Measurements from ENCODE around the gene PTGES2. TPM values are rescaled to one million over a fixed set of nuclear protein-coding genes. Genes with fewer than 3 reads are reported as not detected.

Gene PTGES2
- total and polyA plus RNA-seq, 7 donors = 61.2 to 150 (median 119) TPM

- peak overlapping the region; percentile 30 for H3K4me3 ChIP-seq
- ATAC-seq = no peak
- no peak for TF ChIP-seq CTCF (IDR thresholded peaks at IDR 0.05)
- H3K9me3 ChIP-seq = no peaks in the 10 kb centered on the region
- whole genome bisulfite sequencing, 3 donors = 37 to 55% (median 43%) methylated on average over 23 of the region's 23 CpGs
- peaks cover 2 to 72% of the 10 kb centered on the region in 2 donors for H3K36me3 ChIP-seq (ENCODE audit: insufficient read depth in 1 of 2, low read depth in 1 of 2)
- H3K4me1 ChIP-seq = peaks cover 88% of the 10 kb centered on the region
- intact Hi-C loops (cut with DNase I) = no loop called here
- peak in 1 of 2 donors; percentile 67 for DNase-seq
- peak overlapping the region; percentile 97 for H3K27ac ChIP-seq
- no peaks in the 10 kb centered on the region for H3K27me3 ChIP-seq (ENCODE audit: insufficient read depth in 3 of 3, low read length in 2 of 3)
Observed at GRCh38 chr9:128106181-128106939, 21.2 kb downstream of the PTGES2 start.

- intact Hi-C loops (cut with DNase I) = no loop called here
- Histone ChIP-seq H3K9me3 (no peaks in the 10 kb centered on the region), H3K4me1 (peaks cover 89% of the 10 kb centered on the region), H3K27ac (peak overlapping the region; percentile 97), H3K36me3 (ENCODE audit: insufficient read depth in 1 of 2, low read depth in 1 of 2) (peaks cover 2 to 79% of the 10 kb centered on the region in 2 donors), H3K27me3 (ENCODE audit: insufficient read depth in 3 of 3, low read length in 2 of 3) (no peaks in the 10 kb centered on the region), H3K4me3 (peak overlapping the region; percentile 30)
- ATAC-seq (no peak), DNase-seq (peak in 1 of 2 donors; percentile 50)
- WGBS, 3 donors = 55 to 75% (median 59%) methylated on average over 21 of the region's 21 CpGs
- no peak for TF ChIP-seq CTCF (IDR thresholded peaks at IDR 0.05)
Observed at GRCh38 chr9:128105538-128106175, 21.9 kb downstream of the PTGES2 start.

GRCh38 chr9:128104171-128104618 lies 23.3 kb downstream of the PTGES2 start:
- 23 to 31% (median 25%) methylated on average over 6 of the region's 6 CpGs for WGBS, 3 donors
- TF ChIP-seq CTCF (IDR thresholded peaks at IDR 0.05) = no peak
- Histone ChIP-seq H3K9me3 (no peaks in the 10 kb centered on the region), H3K4me1 (peaks cover 94% of the 10 kb centered on the region), H3K27me3 (ENCODE audit: insufficient read depth in 3 of 3, low read length in 2 of 3) (no peaks in the 10 kb centered on the region), H3K4me3 (peak overlapping the region; percentile 24), H3K27ac (peak overlapping the region; percentile 97), H3K36me3 (ENCODE audit: insufficient read depth in 1 of 2, low read depth in 1 of 2) (peaks cover 2 to 80% of the 10 kb centered on the region in 2 donors)
- ATAC-seq (peak; percentile 38 to 47 (median 43)), DNase-seq (peak; percentile 69 to 88)
- intact Hi-C loops (cut with DNase I) = loop anchor here in 1 of 2 donors (5.0 kb wide), 1 partner anchor 47 kb away; no protein-coding TSS in a partner anchor

GRCh38 chr9:128103589-128103962 lies 24.0 kb downstream of the PTGES2 start:
- peak; percentile 7 to 13 (median 12) for ATAC-seq
- intact Hi-C loops (cut with DNase I) = loop anchor here in 1 of 2 donors (5.0 kb wide), 1 partner anchor 46 kb away; no protein-coding TSS in a partner anchor
- no peak for DNase-seq
- peak overlapping the region; percentile 24 for H3K4me3 ChIP-seq
- H3K36me3 ChIP-seq (ENCODE audit: insufficient read depth in 1 of 2, low read depth in 1 of 2) = peaks cover 2 to 74% of the 10 kb centered on the region in 2 donors
- WGBS, 3 donors = 23 to 46% (median 27%) methylated on average over 8 of the region's 8 CpGs
- H3K9me3 ChIP-seq = no peaks in the 10 kb centered on the region
- peak overlapping the region; percentile 97 for H3K27ac ChIP-seq
- no peaks in the 10 kb centered on the region for H3K27me3 ChIP-seq (ENCODE audit: insufficient read depth in 3 of 3, low read length in 2 of 3)
- no peak for TF ChIP-seq CTCF (IDR thresholded peaks at IDR 0.05)
- peaks cover 92% of the 10 kb centered on the region for H3K4me1 ChIP-seq

Data from psoas muscle (tissue), 8 donors.